Neural cell (in vitro differentiated cells): ENCODE data around the gene STRADA. TPM values are rescaled to one million over a fixed set of nuclear protein-coding genes. Genes with fewer than 3 reads are reported as not detected.

ENCODE experiments used
- H2AFZ ChIP-seq: fragments of 200-600, 300-800 bp; sonication (generic), shearing (Covaris generic); 2 replicates; pipeline ENCODE4 v1.6.0; 2014; ENCODE audit warnings: low read depth, mild to moderate bottlenecking, antibody characterized with exemption, low read length, moderate library complexity
- H3F3A ChIP-seq: fragments of 200-600 bp; shearing (Covaris generic); 2 replicates; pipeline ENCODE4 v1.6.1; 2016; ENCODE audit warnings: mild to moderate bottlenecking, moderate library complexity, mixed read lengths, antibody characterized with exemption, low read length; ENCODE audit not compliant: insufficient read depth, poor library complexity, severe bottlenecking
- H3K27ac ChIP-seq: fragments of 200-600, 300-800 bp; sonication (generic), shearing (Covaris generic); 2 replicates; pipeline ENCODE4 v1.5.1; 2014; ENCODE audit warnings: mild to moderate bottlenecking, low read length, moderate library complexity
- H3K27me3 ChIP-seq: fragments of 300-800, 200-600 bp; sonication (generic), shearing (Covaris generic); 2 replicates; pipeline ENCODE4 v1.6.0; 2014; ENCODE audit warnings: mild to moderate bottlenecking, low read depth, low read length, moderate library complexity; ENCODE audit not compliant: insufficient read depth
- H3K36me3 ChIP-seq: fragments of 300-800, 200-600 bp; sonication (generic), shearing (Covaris generic); 2 replicates; pipeline ENCODE4 v1.5.1; 2014; ENCODE audit warnings: mild to moderate bottlenecking, antibody characterized with exemption, low read length, moderate library complexity; ENCODE audit not compliant: insufficient read depth
- H3K4me2 ChIP-seq: fragments of 300-800, 200-600 bp; sonication (generic), shearing (Covaris generic); 2 replicates; pipeline ENCODE4 v1.6.0; 2014; ENCODE audit warnings: mild to moderate bottlenecking, low read length
- H3K4me3 ChIP-seq: fragments of 300-800, 200-600 bp; sonication (generic), shearing (Covaris generic); 2 replicates; pipeline ENCODE4 v1.5.1; 2014; ENCODE audit warnings: mild to moderate bottlenecking, low read length, moderate library complexity
- H3K79me2 ChIP-seq: fragments of 200-600 bp; shearing (Covaris generic); replicated peaks from 2 replicates; pipeline ENCODE4 v1.6.0; 2014; ENCODE audit warnings: mild to moderate bottlenecking, low read length, moderate library complexity; ENCODE audit not compliant: insufficient read depth
- H3K9ac ChIP-seq: fragments of 300-800, 200-600 bp; sonication (generic), shearing (Covaris generic); 2 replicates; pipeline ENCODE4 v1.6.1; 2016; ENCODE audit warnings: mild to moderate bottlenecking, low read length, mixed read lengths
- H3K9me2 ChIP-seq: fragments of 200-600 bp; shearing (Covaris generic); 2 replicates; pipeline ENCODE4 v1.6.1; 2016; ENCODE audit warnings: mild to moderate bottlenecking, low read length, mixed read lengths; ENCODE audit not compliant: insufficient read depth
- H3K9me3 ChIP-seq: fragments of 200-600, 300-800 bp; sonication (generic), shearing (Covaris generic); 2 replicates; pipeline ENCODE4 v1.6.1; 2016; ENCODE audit warnings: mild to moderate bottlenecking, mixed run types, low read length, moderate library complexity, mixed read lengths
- H4K20me1 ChIP-seq: fragments of 200-600 bp; shearing (Covaris generic); 2 replicates; pipeline ENCODE4 v1.6.1; 2016; ENCODE audit warnings: mild to moderate bottlenecking, mixed run types; ENCODE audit not compliant: insufficient read depth
- EP300 ChIP-seq: fragments of 450-650 bp; conservative IDR thresholded peaks from 2 replicates; pipeline ENCODE4 v1.6.1; 2014; ENCODE audit warnings: antibody characterized with exemption, mild to moderate bottlenecking, moderate library complexity; ENCODE audit not compliant: poor library complexity, severe bottlenecking
- EZH2 ChIP-seq: fragments of 200-600, 300-800 bp; shearing (Covaris generic), sonication (generic); IDR thresholded peaks from 2 replicates; pipeline ENCODE4 v1.6.1; 2014; ENCODE audit warnings: antibody characterized with exemption, low read length, borderline replicate concordance, mild to moderate bottlenecking; ENCODE audit not compliant: insufficient read depth, poor library complexity, severe bottlenecking
- MXI1 ChIP-seq: fragments of 450-650 bp; conservative IDR thresholded peaks from 2 replicates; pipeline ENCODE4 v1.6.1; 2014; ENCODE audit warnings: antibody characterized with exemption, mild to moderate bottlenecking; ENCODE audit not compliant: poor library complexity, severe bottlenecking
- POLR2AphosphoS5 ChIP-seq: IDR thresholded peaks from 2 replicates; pipeline ENCODE4 v1.6.1; 2012
- RAD21 ChIP-seq: fragments of 450-650 bp; conservative IDR thresholded peaks from 2 replicates; pipeline ENCODE4 v1.6.1; 2014; ENCODE audit warnings: antibody characterized with exemption, mild to moderate bottlenecking, moderate library complexity
- SMC3 ChIP-seq: fragments of 450-650 bp; conservative IDR thresholded peaks from 2 replicates; pipeline ENCODE4 v1.6.1; 2014; ENCODE audit warnings: antibody characterized with exemption, mild to moderate bottlenecking, moderate library complexity; ENCODE audit not compliant: poor library complexity
- TAF1 ChIP-seq: IDR thresholded peaks from 2 replicates; pipeline ENCODE4 v1.6.1; 2012; ENCODE audit warnings: low read depth
- polyA plus RNA-seq: library from polyadenylated mRNA; depleted of rRNA; stranded (reverse); fragments of >200 nt; gene quantifications from 2 replicates; pipeline ENCODE4 v1.2.3, GENCODE V29; 2014
- TF ChIP-seq, protein P1 (sequence below): fragments of 450-650 bp; IDR thresholded peaks from 2 replicates; pipeline ENCODE4 v1.5.1; 2014; ENCODE audit warnings: antibody characterized with exemption, mild to moderate bottlenecking, moderate library complexity; ENCODE audit not compliant: poor library complexity, severe bottlenecking
- TF ChIP-seq, protein P2 (sequence below): IDR thresholded peaks from 2 replicates; pipeline ENCODE4 v1.6.1; 2012; ENCODE audit warnings: borderline replicate concordance

Gene STRADA
- polyA plus RNA-seq, 1 donor from 2014 or later: 18.4 TPM

DNA sequence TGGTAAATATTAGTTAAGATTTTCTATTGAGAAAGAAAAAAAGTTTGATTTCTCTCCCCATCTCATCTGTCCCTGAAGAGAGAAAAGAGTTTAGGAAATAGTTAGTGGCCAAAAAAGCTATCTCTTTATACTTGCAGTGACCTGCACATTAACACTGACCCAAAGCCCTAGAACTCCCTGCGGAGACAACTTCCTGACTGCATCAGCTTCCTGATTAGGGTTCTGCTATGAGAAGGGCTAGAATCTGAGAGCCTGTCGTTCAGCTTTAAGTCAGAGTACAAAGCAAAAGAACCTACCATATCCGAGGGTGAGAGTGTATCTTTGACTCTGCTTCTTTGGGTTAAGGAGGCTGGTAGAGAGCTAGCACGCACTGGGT, 66.4 kb downstream of the STRADA start:
- Histone ChIP-seq H2AFZ (no peak overlapping the region), H3K9me2 (no peaks in the 10 kb centered on the region)
- TF ChIP-seq SMC3 (no peak), RAD21 (no peak), TAF1 (no peak), EZH2 (no peak), EP300 (no peak), MXI1 (no peak), POLR2AphosphoS5 (no peak)

DNA sequence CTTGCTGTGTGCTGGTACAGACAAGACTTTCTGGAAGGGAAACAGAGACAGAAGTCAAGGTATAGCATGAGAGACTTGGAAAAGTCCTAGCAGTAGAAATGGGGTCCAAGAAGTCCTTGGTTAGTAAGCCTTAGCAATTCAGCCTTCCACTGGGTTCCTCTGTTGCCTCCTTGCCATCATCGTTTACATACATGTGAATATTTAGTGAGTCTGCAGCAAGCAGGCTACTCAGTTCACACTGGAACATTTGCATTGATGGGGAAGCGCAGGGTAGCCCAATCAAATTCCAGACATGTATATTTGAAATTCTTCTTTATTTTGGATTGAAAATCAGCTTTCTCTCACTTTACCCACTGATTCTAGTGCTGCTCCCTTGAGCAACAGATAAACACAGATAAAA, 68.7 kb downstream of the STRADA start:
- no peak overlapping the region for H3K4me3 ChIP-seq
- H3K27me3 ChIP-seq: no peaks in the 10 kb centered on the region
- H3K9me3 ChIP-seq: no peaks in the 10 kb centered on the region
- no peaks in the 10 kb centered on the region for H3K79me2 ChIP-seq
- H3K9ac ChIP-seq: no peak overlapping the region
- H2AFZ ChIP-seq: no peak overlapping the region
- no peaks in the 10 kb centered on the region for H3K36me3 ChIP-seq
- H3K27ac ChIP-seq: no peak overlapping the region
- H4K20me1 ChIP-seq: no peaks in the 10 kb centered on the region
- H3K9me2 ChIP-seq: no peaks in the 10 kb centered on the region
- no peak overlapping the region for H3K4me2 ChIP-seq
- no peak for TF ChIP-seq POLR2AphosphoS5
- no peak for TF ChIP-seq TAF1
- TF ChIP-seq EZH2: no peak
- TF ChIP-seq SMC3: no peak
- no peak for TF ChIP-seq MXI1
- TF ChIP-seq, protein P1, sequence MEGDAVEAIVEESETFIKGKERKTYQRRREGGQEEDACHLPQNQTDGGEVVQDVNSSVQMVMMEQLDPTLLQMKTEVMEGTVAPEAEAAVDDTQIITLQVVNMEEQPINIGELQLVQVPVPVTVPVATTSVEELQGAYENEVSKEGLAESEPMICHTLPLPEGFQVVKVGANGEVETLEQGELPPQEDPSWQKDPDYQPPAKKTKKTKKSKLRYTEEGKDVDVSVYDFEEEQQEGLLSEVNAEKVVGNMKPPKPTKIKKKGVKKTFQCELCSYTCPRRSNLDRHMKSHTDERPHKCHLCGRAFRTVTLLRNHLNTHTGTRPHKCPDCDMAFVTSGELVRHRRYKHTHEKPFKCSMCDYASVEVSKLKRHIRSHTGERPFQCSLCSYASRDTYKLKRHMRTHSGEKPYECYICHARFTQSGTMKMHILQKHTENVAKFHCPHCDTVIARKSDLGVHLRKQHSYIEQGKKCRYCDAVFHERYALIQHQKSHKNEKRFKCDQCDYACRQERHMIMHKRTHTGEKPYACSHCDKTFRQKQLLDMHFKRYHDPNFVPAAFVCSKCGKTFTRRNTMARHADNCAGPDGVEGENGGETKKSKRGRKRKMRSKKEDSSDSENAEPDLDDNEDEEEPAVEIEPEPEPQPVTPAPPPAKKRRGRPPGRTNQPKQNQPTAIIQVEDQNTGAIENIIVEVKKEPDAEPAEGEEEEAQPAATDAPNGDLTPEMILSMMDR: no peak
- TF ChIP-seq, protein P2, sequence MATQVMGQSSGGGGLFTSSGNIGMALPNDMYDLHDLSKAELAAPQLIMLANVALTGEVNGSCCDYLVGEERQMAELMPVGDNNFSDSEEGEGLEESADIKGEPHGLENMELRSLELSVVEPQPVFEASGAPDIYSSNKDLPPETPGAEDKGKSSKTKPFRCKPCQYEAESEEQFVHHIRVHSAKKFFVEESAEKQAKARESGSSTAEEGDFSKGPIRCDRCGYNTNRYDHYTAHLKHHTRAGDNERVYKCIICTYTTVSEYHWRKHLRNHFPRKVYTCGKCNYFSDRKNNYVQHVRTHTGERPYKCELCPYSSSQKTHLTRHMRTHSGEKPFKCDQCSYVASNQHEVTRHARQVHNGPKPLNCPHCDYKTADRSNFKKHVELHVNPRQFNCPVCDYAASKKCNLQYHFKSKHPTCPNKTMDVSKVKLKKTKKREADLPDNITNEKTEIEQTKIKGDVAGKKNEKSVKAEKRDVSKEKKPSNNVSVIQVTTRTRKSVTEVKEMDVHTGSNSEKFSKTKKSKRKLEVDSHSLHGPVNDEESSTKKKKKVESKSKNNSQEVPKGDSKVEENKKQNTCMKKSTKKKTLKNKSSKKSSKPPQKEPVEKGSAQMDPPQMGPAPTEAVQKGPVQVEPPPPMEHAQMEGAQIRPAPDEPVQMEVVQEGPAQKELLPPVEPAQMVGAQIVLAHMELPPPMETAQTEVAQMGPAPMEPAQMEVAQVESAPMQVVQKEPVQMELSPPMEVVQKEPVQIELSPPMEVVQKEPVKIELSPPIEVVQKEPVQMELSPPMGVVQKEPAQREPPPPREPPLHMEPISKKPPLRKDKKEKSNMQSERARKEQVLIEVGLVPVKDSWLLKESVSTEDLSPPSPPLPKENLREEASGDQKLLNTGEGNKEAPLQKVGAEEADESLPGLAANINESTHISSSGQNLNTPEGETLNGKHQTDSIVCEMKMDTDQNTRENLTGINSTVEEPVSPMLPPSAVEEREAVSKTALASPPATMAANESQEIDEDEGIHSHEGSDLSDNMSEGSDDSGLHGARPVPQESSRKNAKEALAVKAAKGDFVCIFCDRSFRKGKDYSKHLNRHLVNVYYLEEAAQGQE: no peak
- TF ChIP-seq RAD21: no peak
- TF ChIP-seq EP300: no peak
- no peaks in the 10 kb centered on the region for H3F3A ChIP-seq

More for the DNA sequence above, 66.4 kb downstream of the STRADA start:
- H3K36me3 ChIP-seq: peaks cover 4% of the 10 kb centered on the region
- no peaks in the 10 kb centered on the region for H3K79me2 ChIP-seq
- H3K27ac ChIP-seq: no peak overlapping the region
- H3K27me3 ChIP-seq: no peaks in the 10 kb centered on the region
- no peak overlapping the region for H3K4me2 ChIP-seq
- H4K20me1 ChIP-seq: no peaks in the 10 kb centered on the region
- H3F3A ChIP-seq: no peaks in the 10 kb centered on the region
- H3K4me3 ChIP-seq: no peak overlapping the region
- H3K9ac ChIP-seq: no peak overlapping the region
- H3K9me3 ChIP-seq: no peaks in the 10 kb centered on the region
